Endothelial cell of umbilical vein (primary cell): ENCODE measurements around the gene MAP4K3.

Experiments used
- CTCF ChIP-seq, 2 donors: IDR thresholded peaks; 1 replicate in 1 of 2; 2 replicates in 1 of 2; pipeline ENCODE4 v1.5.1; 2011; ENCODE audit warnings: low read length in 2 of 2, mild to moderate bottlenecking in 2 of 2, moderate library complexity in 2 of 2, control low read depth in 1 of 2, inconsistent platforms in 1 of 2, low read depth in 1 of 2; ENCODE audit not compliant: insufficient read depth in 1 of 2; ENCODE audit errors: extremely low read depth in 1 of 2
- POLR2A ChIP-seq: IDR thresholded peaks from 2 replicates; pipeline ENCODE4 v1.6.1; 2012; ENCODE audit warnings: low read depth, mild to moderate bottlenecking, control low read depth, low read length

- TF ChIP-seq CTCF (IDR thresholded peaks at IDR 0.05; ENCODE audit: extremely low read depth in 1 of 2, insufficient read depth in 1 of 2, low read depth in 1 of 2, low read length in 2 of 2) = no peak
- no peak for TF ChIP-seq POLR2A
Measured at GRCh38 chr2:39381653-39382052, 55.4 kb downstream of the MAP4K3 start.
